ENCODE results near the gene MCRIP1. TPM values are rescaled to one million over a fixed set of nuclear protein-coding genes. Genes with fewer than 3 reads are reported as not detected.

The MCRIP1 gene
- total and polyA plus RNA-seq, 2 of the 8 experiments (the other 6 are each of a cell fraction or from before 2014, with no cell fraction given) = 103 to 151 TPM

DNA sequence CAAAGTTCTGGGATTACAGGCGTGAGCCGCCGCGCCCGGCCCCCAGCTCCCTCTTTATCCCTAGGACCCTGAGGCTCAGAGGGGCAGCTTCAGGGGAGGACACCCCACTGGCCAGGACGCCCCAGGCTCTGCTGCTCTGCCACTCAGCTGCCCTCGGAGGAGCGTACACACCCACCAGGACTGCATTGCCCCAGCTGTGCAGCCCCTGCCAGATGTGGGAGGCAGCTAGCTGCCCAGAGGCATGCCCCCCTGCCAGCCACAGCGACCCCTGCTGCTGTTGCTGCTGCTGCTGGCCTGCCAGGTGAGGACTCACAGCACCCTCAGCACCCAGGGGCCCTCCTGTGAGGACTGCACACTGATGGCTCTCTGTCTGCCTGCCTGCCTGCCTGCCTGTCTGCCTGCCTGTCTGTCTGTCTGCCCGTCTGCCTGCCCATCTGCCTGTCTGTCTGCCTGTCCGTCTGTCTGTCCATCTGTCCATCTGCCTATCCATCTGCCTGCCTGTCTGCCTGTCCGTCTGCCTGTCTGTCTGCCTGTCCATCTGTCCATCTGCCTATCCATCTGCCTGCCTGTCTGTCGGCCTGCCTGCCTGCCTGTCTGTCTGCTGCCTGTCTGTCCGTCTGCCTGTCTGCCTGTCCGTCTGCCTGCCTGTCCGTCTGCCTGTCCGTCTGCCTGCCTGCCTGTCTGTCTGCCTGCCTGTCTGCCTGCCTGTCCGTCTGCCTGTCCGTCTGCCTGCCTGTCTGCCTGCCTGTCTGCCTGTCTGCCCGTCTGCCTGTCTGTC, 24.1 kb downstream of the MCRIP1 start (continued):
- TF ChIP-seq CREB1 (IDR thresholded peaks at IDR 0.05) (no peak), TEAD4 (IDR thresholded peaks at IDR 0.05; ENCODE audit: low read depth, low read length) (no peak)

All from H1 (cell line).